Measurements from ENCODE around the gene RTN3. TPM values are rescaled to one million over a fixed set of nuclear protein-coding genes. Genes with fewer than 3 reads are reported as not detected.
A peak's percentile ranks its signal among the peaks of the same experiment; 100 is the strongest.
"Not testable (repeated sequence)": the region's sequence is repeated elsewhere in the genome, so short reads cannot be mapped to it uniquely, and the experiment has no call there.

Gene RTN3
- total RNA-seq, 2 experiments from 2014 or later = 34.0 to 69.3 TPM

GRCh38 chr11:63683133-63683991, 2.1 kb downstream of the RTN3 start:
- intact Hi-C loops (cut with micrococcal nuclease; ENCODE audit: unreplicated experiment) = no loop called here
- CTCF ChIA-PET (ENCODE audit: unreplicated experiment) = no interaction called here
- Histone ChIP-seq H3K4me3 (ENCODE audit: low read depth, low read length, poor library complexity, severe bottlenecking) (peak overlapping the region; percentile 82), H3K4me1 (ENCODE audit: insufficient read depth, low read length, poor library complexity, severe bottlenecking) (peaks cover 19% of the 10 kb centered on the region), H4K20me1 (ENCODE audit: insufficient read depth, low read length) (peaks cover 5% of the 10 kb centered on the region; the same call in 1 of the 2 replicates), H2AFZ (ENCODE audit: low read length) (no peak overlapping the region), H3K79me2 (ENCODE audit: insufficient read depth, low read depth, low read length) (peaks cover 59% of the 10 kb centered on the region), H3K9me3 (ENCODE audit: low read length) (no peaks in the 10 kb centered on the region), H3K36me3 (ENCODE audit: insufficient read depth, low read length) (peaks cover 9% of the 10 kb centered on the region; the same call in 1 of the 2 replicates), H3K4me2 (ENCODE audit: low read length) (peak overlapping the region; percentile 94), H3K9me2 (ENCODE audit: insufficient read depth, low read length) (no peaks in the 10 kb centered on the region), H3K27ac (ENCODE audit: low read depth, low read length, poor library complexity, severe bottlenecking) (peak overlapping the region; percentile 85)
- BruUV-seq (replicated peaks) = TSS peak; percentile 48
- no peak for DNase-seq (ENCODE audit: low spot score)
- TF ChIP-seq CTCF (conservative IDR thresholded peaks at IDR 0.05; ENCODE audit: low read length) (no peak), EZH2phosphoT487 (IDR thresholded peaks at IDR 0.05; ENCODE audit: borderline replicate concordance, low read depth, low read length) (no peak)
- POLR2A ChIA-PET = interaction anchor here (0.6 to 2.9 kb wide), 8 partner anchors 10 to 1002 kb away, joined by 3 to 27 read pairs (median 4); partner anchors contain the start of gene ATL3

- CTCF ChIA-PET (ENCODE audit: unreplicated experiment); POLR2A ChIA-PET: not testable (repeated sequence)
- peaks cover 10% of the 10 kb centered on the region for H4K20me1 ChIP-seq (ENCODE audit: insufficient read depth, low read length)
These were observed 3.9 kb downstream of the RTN3 start for GRCh38 chr11:63685158-63685721.

DNA sequence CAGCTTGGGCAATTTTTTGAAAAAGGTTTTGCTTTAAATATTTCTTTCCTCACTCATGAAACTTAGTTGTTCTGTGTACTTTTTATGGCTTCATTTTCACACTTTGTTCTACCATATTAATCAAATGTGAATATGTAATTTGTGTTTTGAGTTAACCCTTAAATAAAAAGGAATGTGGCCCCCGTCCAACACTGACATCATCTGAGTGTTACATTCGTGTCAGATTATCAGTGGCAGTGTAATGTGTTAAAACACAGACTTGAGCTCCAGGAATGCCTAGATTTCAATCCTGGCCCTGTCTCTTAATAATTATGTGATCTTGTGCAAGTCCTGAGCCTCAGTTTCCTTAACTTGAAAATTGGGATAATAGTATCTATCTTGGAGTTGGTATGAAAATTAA, 5.6 kb downstream of the RTN3 start:
- Histone ChIP-seq H3K9me3 (ENCODE audit: low read length) (no peaks in the 10 kb centered on the region), H3K27ac (ENCODE audit: low read depth, low read length, poor library complexity, severe bottlenecking) (no peak overlapping the region), H2AFZ (ENCODE audit: low read length) (no peak overlapping the region), H3K4me2 (ENCODE audit: low read length) (no peak overlapping the region), H4K20me1 (ENCODE audit: insufficient read depth, low read length) (peaks cover 11% of the 10 kb centered on the region), H3K79me2 (ENCODE audit: insufficient read depth, low read depth, low read length) (peaks cover 81% of the 10 kb centered on the region), H3K4me3 (ENCODE audit: low read depth, low read length, poor library complexity, severe bottlenecking) (no peak overlapping the region), H3K36me3 (ENCODE audit: insufficient read depth, low read length) (peaks cover 9% of the 10 kb centered on the region; the same call in 1 of the 2 replicates), H3K9me2 (ENCODE audit: insufficient read depth, low read length) (no peaks in the 10 kb centered on the region), H3K4me1 (ENCODE audit: insufficient read depth, low read length, poor library complexity, severe bottlenecking) (peaks cover 12% of the 10 kb centered on the region)
- ChIA-PET CTCF (ENCODE audit: unreplicated experiment) (no interaction called here), POLR2A (interaction anchor here (0.7 kb wide), 1 partner anchor 78 kb away, joined by 5 read pairs; no protein-coding TSS in a partner anchor)
- DNase-seq (ENCODE audit: low spot score) = no peak
- intact Hi-C loops (cut with micrococcal nuclease; ENCODE audit: unreplicated experiment) = no loop called here
- no peak for TF ChIP-seq EZH2phosphoT487 (IDR thresholded peaks at IDR 0.05; ENCODE audit: borderline replicate concordance, low read depth, low read length)
- no peak for TF ChIP-seq CTCF (conservative IDR thresholded peaks at IDR 0.05; ENCODE audit: low read length)
- BruUV-seq (replicated peaks) = no TSS peak

More at GRCh38 chr11:63685158-63685721, 3.9 kb downstream of the RTN3 start:
- H2AFZ ChIP-seq (ENCODE audit: low read length); H3K4me2 ChIP-seq (ENCODE audit: low read length); DNase-seq (ENCODE audit: low spot score); H3K27ac ChIP-seq (ENCODE audit: low read depth, low read length, poor library complexity, severe bottlenecking); H3K4me3 ChIP-seq (ENCODE audit: low read depth, low read length, poor library complexity, severe bottlenecking); H3K36me3 ChIP-seq (ENCODE audit: insufficient read depth, low read length); intact Hi-C loops (cut with micrococcal nuclease; ENCODE audit: unreplicated experiment); BruUV-seq (replicated peaks); H3K9me3 ChIP-seq (ENCODE audit: low read length); H3K9me2 ChIP-seq (ENCODE audit: insufficient read depth, low read length): not testable (repeated sequence)
- H3K4me1 ChIP-seq (ENCODE audit: insufficient read depth, low read length, poor library complexity, severe bottlenecking) = peaks cover 19% of the 10 kb centered on the region
- peaks cover 78% of the 10 kb centered on the region for H3K79me2 ChIP-seq (ENCODE audit: insufficient read depth, low read depth, low read length)

Measured in OCI-LY7 (cell line).